ENCODE data around the gene DYNC1H1. TPM values are rescaled to one million over a fixed set of nuclear protein-coding genes. Genes with fewer than 3 reads are reported as not detected.
A peak's percentile ranks its signal among the peaks of the same experiment; 100 is the strongest.
"Not testable (repeated sequence)": the region's sequence is repeated elsewhere in the genome, so short reads cannot be mapped to it uniquely, and the experiment has no call there.

Gene DYNC1H1
- total and polyA plus RNA-seq, 2 experiments from 2014 or later, result 158 to 434 TPM

GRCh38 chr14:101977311-101978071, 13.1 kb downstream of the DYNC1H1 start:
- Histone ChIP-seq H3K4me1 (ENCODE audit: low read depth) (no peaks in the 10 kb centered on the region), H3K36me3 (peaks cover 41% of the 10 kb centered on the region), H3K4me3 (no peak overlapping the region), H3K9me3 (ENCODE audit: low read depth) (no peaks in the 10 kb centered on the region), H3K27me3 (no peaks in the 10 kb centered on the region), H3K27ac (no peak overlapping the region)
- TF ChIP-seq, protein P1, sequence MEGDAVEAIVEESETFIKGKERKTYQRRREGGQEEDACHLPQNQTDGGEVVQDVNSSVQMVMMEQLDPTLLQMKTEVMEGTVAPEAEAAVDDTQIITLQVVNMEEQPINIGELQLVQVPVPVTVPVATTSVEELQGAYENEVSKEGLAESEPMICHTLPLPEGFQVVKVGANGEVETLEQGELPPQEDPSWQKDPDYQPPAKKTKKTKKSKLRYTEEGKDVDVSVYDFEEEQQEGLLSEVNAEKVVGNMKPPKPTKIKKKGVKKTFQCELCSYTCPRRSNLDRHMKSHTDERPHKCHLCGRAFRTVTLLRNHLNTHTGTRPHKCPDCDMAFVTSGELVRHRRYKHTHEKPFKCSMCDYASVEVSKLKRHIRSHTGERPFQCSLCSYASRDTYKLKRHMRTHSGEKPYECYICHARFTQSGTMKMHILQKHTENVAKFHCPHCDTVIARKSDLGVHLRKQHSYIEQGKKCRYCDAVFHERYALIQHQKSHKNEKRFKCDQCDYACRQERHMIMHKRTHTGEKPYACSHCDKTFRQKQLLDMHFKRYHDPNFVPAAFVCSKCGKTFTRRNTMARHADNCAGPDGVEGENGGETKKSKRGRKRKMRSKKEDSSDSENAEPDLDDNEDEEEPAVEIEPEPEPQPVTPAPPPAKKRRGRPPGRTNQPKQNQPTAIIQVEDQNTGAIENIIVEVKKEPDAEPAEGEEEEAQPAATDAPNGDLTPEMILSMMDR (IDR thresholded peaks at IDR 0.05; ENCODE audit: low read depth, low read length), result no peak
- DNase-seq (ENCODE audit: low read depth in 1 of 2, low spot score in 1 of 2), result no peak

DNA sequence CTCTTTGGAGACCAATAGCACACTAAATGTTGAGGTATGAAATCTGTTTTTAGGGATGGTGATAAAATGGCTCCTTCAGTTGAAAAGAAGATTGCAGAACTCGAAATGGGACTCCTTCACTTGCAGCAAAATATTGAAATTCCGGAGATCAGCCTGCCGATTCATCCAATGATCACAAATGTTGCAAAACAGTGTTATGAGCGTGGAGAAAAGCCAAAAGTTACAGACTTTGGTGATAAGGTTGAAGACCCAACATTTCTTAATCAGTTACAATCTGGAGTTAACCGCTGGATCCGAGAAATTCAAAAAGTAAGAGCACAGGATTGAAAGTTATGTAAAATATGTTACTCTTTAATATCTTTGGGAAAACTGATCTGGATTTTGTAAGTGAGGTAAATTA, 15.3 kb downstream of the DYNC1H1 start:
- TF ChIP-seq, protein P1 (IDR thresholded peaks at IDR 0.05; ENCODE audit: low read depth, low read length), result no peak
- Histone ChIP-seq H3K36me3 (peaks cover 54% of the 10 kb centered on the region), H3K27me3 (no peaks in the 10 kb centered on the region), H3K4me1 (ENCODE audit: low read depth) (no peaks in the 10 kb centered on the region), H3K4me3 (no peak overlapping the region), H3K27ac (no peak overlapping the region), H3K9me3 (ENCODE audit: low read depth) (no peaks in the 10 kb centered on the region)
- DNase-seq (ENCODE audit: low read depth in 1 of 2, low spot score in 1 of 2), result peak in 1 of 2 donors; percentile 35

DNA sequence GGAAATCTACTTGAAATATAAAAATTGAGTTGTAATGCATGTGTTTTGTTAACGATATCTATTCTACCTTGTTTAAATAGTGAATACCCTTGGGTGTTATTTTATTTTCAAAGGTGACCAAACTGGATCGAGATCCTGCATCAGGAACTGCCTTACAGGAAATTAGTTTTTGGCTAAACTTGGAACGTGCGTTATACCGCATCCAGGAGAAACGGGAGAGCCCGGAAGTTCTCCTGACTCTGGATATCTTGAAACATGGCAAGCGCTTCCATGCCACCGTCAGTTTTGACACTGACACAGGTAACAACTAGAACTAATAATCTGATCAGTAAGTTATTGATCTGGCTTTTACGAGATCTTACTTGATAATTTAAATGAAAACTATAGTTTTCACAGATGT, 15.9 kb downstream of the DYNC1H1 start:
- H3K27ac ChIP-seq, result no peak overlapping the region
- TF ChIP-seq, protein P1 (IDR thresholded peaks at IDR 0.05; ENCODE audit: low read depth, low read length), result no peak
- no peak for DNase-seq (ENCODE audit: low read depth in 1 of 2, low spot score in 1 of 2)

GRCh38 chr14:101980700-101981099, 16.3 kb downstream of the DYNC1H1 start:
- DNase-seq (ENCODE audit: low read depth in 1 of 2, low spot score in 1 of 2), result peak in 1 of 2 donors; percentile 98
- H3K27ac ChIP-seq, result no peak overlapping the region
- H3K27me3 ChIP-seq, result no peaks in the 10 kb centered on the region
- TF ChIP-seq, protein P1 (IDR thresholded peaks at IDR 0.05; ENCODE audit: low read depth, low read length), result no peak
- H3K9me3 ChIP-seq (ENCODE audit: low read depth), result no peaks in the 10 kb centered on the region
- H3K4me3 ChIP-seq, result no peak overlapping the region
- H3K36me3 ChIP-seq, result peaks cover 57% of the 10 kb centered on the region
- H3K4me1 ChIP-seq (ENCODE audit: low read depth), result no peaks in the 10 kb centered on the region

More for the DNA sequence above, 15.9 kb downstream of the DYNC1H1 start:
- H3K4me1 ChIP-seq (ENCODE audit: low read depth), result no peaks in the 10 kb centered on the region
- H3K27me3 ChIP-seq, result no peaks in the 10 kb centered on the region
- H3K36me3 ChIP-seq, result peaks cover 54% of the 10 kb centered on the region
- no peaks in the 10 kb centered on the region for H3K9me3 ChIP-seq (ENCODE audit: low read depth)
- no peak overlapping the region for H3K4me3 ChIP-seq

DNA sequence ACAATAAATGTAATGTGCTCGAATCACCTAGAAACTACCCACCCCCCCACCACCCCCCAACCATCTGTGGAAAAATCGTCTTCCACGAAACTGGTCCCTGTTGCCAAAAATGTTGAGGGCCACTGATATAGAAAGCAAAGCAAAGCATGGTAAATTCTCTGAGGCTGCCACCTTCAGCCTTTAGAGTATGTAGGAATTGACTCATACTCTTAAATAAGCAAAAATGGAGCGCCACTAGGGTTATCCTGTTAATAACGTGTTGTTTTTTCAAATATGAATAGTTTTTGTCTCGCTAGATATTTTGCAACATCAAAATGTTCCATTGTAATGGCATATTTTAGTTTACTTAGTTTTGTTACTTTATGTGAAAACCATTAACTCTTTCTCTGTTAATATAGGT, 18.2 kb downstream of the DYNC1H1 start:
- H3K36me3 ChIP-seq, result peaks cover 73% of the 10 kb centered on the region
- TF ChIP-seq, protein P1 (IDR thresholded peaks at IDR 0.05; ENCODE audit: low read depth, low read length), result no peak

GRCh38 chr14:101984831-101985230, 20.5 kb downstream of the DYNC1H1 start:
- H3K27ac ChIP-seq; H3K27me3 ChIP-seq; H3K4me1 ChIP-seq (ENCODE audit: low read depth); DNase-seq (ENCODE audit: low read depth in 1 of 2, low spot score in 1 of 2); H3K4me3 ChIP-seq; H3K9me3 ChIP-seq (ENCODE audit: low read depth): not testable (repeated sequence)
- H3K36me3 ChIP-seq, result peaks cover 81% of the 10 kb centered on the region

More for the DNA sequence above, 18.2 kb downstream of the DYNC1H1 start:
- DNase-seq (ENCODE audit: low read depth in 1 of 2, low spot score in 1 of 2), result no peak
- Histone ChIP-seq H3K9me3 (ENCODE audit: low read depth) (no peaks in the 10 kb centered on the region), H3K27ac (no peak overlapping the region), H3K27me3 (no peaks in the 10 kb centered on the region), H3K4me3 (no peak overlapping the region), H3K4me1 (ENCODE audit: low read depth) (no peaks in the 10 kb centered on the region)
